Esophagus muscularis mucosa (tissue), 2 donors: ENCODE measurements around the gene HLCS.

ENCODE experiments used
- POLR2A ChIP-seq: fragments of 450-650 bp; IDR thresholded peaks from one replicate; pipeline ENCODE4 v1.6.1; 2017; ENCODE audit warnings: antibody characterized with exemption, moderate library complexity, mild to moderate bottlenecking, low read depth
- POLR2AphosphoS5 ChIP-seq, 2 donors: sonication (generic); formaldehyde crosslinking; IDR thresholded peaks; one replicate each; pipeline ENCODE4 v1.6.1; 2017; ENCODE audit warnings: antibody characterized with exemption in 2 of 2

DNA sequence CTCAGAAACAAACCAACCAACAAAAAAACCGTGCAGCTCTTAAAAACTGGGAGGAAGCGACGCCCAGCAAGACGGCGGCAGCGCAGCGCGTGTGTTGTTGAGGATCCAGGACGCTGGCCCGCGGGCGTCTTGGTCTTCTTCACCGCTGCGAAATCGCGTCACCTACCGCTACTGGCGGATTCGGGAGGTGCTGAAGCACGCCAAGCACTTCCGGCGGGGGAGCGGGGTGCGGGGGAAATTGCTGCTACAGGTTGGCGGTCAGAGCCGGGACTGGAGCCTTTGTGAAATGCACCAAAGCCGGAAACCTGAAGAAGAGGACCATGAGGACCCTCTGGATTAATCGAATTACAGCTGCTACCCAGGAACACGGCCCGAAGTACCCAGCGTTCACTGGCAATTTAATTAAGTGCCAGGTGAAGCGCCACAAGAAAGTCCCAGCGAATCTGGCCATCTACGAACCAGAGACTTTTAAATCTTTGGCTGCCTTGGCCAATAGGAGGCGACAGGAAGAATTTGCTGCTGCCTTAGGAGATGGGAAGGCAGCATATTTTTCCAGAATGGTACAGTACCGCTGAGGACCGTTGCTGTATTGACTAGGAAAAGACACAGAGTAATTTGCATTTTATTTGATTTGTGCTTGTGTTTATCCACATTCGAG lies 28.2 kb upstream of the HLCS start:
- TF ChIP-seq POLR2AphosphoS5 (IDR thresholded peaks at IDR 0.05) (no peak), POLR2A (no peak)
